PFSK-1 (cell line): ENCODE data around the gene PROZ.

Source experiments
- FOXP2 ChIP-seq: optimal IDR thresholded peaks from 2 replicates; pipeline ENCODE3; 2011; ENCODE audit warnings: borderline replicate concordance, control low read depth, inconsistent platforms; ENCODE audit not compliant: insufficient read depth; ENCODE audit errors: extremely low read length, extremely low read depth
- POLR2AphosphoS5 ChIP-seq: IDR thresholded peaks from 2 replicates; pipeline ENCODE4 v1.6.1; 2012; ENCODE audit warnings: low read depth, mild to moderate bottlenecking, control low read depth, low read length, moderate library complexity
- REST ChIP-seq, 2 experiments: IDR thresholded peaks; 2 replicates each; pipeline versions ENCODE4 v1.6.1 to v1.8.0; 2011 to 2012; ENCODE audit warnings: low read depth in 2 of 2, low read length in 2 of 2, control low read depth in 1 of 2, inconsistent platforms in 1 of 2, mild to moderate bottlenecking in 1 of 2, moderate library complexity in 1 of 2; ENCODE audit not compliant: insufficient read depth in 1 of 2
- SIN3A ChIP-seq: IDR thresholded peaks from 2 replicates; pipeline ENCODE4 v1.6.1; 2012; ENCODE audit warnings: mild to moderate bottlenecking, low read length, moderate library complexity, borderline replicate concordance; ENCODE audit not compliant: insufficient read depth
- TAF1 ChIP-seq: IDR thresholded peaks from 2 replicates; pipeline ENCODE4 v1.6.1; 2012; ENCODE audit warnings: low read length, control low read depth, borderline replicate concordance; ENCODE audit not compliant: insufficient read depth

PROZ gene

GRCh38 chr13:113139577-113139976, 18.9 kb upstream of the PROZ start:
- TF ChIP-seq SIN3A, result no peak
- TF ChIP-seq REST (IDR thresholded peaks at IDR 0.05; ENCODE audit: insufficient read depth in 1 of 2, low read depth in 2 of 2, low read length in 2 of 2), result no peak
- no peak for TF ChIP-seq FOXP2
- TF ChIP-seq POLR2AphosphoS5, result no peak
- no peak for TF ChIP-seq TAF1

- TF ChIP-seq POLR2AphosphoS5 (no peak), SIN3A (no peak), TAF1 (no peak), FOXP2 (no peak), REST (IDR thresholded peaks at IDR 0.05; ENCODE audit: insufficient read depth in 1 of 2, low read depth in 2 of 2, low read length in 2 of 2) (no peak)
Measured at GRCh38 chr13:113140677-113141600, 17.5 kb upstream of the PROZ start.

GRCh38 chr13:113141601-113141970, 16.9 kb upstream of the PROZ start:
- TF ChIP-seq REST (IDR thresholded peaks at IDR 0.05; ENCODE audit: insufficient read depth in 1 of 2, low read depth in 2 of 2, low read length in 2 of 2) (no peak), POLR2AphosphoS5 (no peak), SIN3A (no peak), FOXP2 (no peak), TAF1 (no peak)

GRCh38 chr13:113142876-113143275, 15.6 kb upstream of the PROZ start:
- TF ChIP-seq POLR2AphosphoS5, result no peak
- no peak for TF ChIP-seq TAF1
- TF ChIP-seq FOXP2, result no peak
- no peak for TF ChIP-seq SIN3A
- no peak for TF ChIP-seq REST (IDR thresholded peaks at IDR 0.05; ENCODE audit: insufficient read depth in 1 of 2, low read depth in 2 of 2, low read length in 2 of 2)
